Measurements from ENCODE around the gene HTR1E.
"Not testable (repeated sequence)": the region's sequence is repeated elsewhere in the genome, so short reads cannot be mapped to it uniquely, and the experiment has no call there.

The HTR1E gene, protein sequence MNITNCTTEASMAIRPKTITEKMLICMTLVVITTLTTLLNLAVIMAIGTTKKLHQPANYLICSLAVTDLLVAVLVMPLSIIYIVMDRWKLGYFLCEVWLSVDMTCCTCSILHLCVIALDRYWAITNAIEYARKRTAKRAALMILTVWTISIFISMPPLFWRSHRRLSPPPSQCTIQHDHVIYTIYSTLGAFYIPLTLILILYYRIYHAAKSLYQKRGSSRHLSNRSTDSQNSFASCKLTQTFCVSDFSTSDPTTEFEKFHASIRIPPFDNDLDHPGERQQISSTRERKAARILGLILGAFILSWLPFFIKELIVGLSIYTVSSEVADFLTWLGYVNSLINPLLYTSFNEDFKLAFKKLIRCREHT

DNA sequence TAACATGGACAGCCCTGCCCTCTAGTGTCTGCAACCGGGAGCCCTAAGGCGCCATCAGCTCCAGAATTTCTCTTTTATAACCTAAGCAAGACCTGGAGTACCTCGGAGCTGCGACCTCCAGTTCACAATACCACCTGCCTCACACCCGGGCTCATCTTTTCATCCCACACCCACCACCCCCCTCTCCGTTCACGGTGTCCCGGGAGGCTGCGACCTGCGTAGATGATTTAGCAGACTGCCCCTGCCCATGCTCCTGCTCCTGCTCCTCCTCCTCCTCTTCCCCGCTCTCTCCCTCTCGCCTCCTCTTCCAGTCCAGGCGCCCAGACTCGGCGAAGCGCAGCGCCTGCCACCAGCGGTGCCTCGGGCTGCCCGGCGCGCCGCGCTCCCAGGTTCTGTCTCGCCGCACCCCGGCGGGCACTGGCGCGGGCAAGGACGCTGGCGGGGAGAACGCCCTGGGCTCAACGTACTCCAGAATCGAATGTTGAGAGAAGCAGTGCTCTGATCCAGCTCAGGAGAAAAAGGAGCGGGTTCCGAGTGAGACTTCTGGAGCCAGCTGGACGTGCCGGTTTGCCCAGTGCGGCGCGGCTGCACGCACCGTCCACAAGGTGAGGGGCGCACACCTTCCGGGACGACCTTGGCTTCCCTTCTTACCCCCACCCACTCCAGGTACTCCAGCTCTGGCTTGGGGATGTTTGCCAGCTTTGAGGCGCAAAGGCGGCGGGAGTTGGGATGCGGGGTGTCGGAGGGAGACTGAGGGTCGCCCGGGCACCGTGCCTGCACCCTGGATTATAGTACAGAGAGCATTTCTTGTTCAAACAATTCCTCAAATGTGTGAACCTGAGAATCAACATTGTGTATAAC, at the start of gene HTR1E:
Gene HTR1E, plus strand, starts transcription at position 310 of the 861 bp plus-strand sequence. CDS start 77,807 bp downstream, outside the sequence.
- DNase-seq (ENCODE audit: low spot score), result peak; percentile 79

DNA sequence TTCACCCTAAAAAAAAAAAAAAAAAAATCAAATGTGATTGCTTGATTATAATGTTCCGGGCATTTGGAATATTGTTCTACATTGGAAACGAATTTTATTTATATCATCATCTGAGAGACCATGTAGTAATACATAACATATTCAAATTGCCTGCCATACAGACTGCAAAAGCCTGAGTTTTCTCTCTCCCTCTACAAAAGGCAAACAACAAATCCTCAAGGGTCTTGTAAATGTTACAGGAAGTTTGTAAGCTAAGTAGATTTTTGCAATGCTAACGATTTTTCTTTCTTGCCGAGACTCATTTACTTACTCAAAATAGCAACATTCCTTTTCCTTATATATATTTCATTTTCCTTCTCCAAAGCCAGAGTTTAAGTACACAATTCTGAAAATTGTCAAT, 49.0 kb upstream of the HTR1E start:
- no peak for DNase-seq (ENCODE audit: low spot score)

DNA sequence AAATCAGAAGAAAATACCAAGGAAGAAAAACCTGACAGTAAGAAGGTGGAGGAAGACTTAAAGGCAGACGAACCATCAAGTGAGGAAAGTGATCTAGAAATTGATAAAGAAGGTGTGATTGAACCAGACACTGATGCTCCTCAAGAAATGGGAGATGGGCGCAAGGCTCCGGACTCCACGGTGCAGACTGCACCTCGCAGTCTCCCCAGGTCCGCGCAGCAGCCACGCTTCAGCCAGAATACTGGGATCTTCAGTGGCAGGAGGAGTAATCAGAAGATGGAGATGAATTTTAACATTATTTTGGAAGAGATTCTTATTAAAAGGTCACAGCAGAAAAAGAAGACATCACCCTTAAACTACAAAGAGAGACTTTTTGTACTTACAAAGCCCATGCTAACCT, 40.1 kb upstream of the HTR1E start:
- DNase-seq (ENCODE audit: low spot score), result not testable (repeated sequence)

DNA sequence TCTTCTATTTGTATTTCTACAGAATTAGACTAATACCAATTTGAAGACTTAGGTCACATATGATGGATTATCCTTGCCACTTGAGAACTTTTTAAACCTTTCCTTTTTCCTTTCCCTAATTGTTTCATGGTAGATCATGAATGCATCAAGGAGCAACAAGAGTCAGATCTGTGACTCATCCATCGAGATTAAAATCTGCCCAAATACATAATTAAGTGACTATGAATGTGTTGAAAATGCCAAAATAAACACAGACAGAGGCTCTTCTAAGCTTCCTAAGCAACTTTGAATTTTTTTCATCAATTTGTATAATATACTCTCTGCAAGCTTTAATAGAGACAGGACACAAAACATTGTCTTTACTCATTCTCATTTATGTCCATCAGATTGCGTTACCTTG, 23.5 kb upstream of the HTR1E start:
- DNase-seq (ENCODE audit: low spot score), result no peak

DNA sequence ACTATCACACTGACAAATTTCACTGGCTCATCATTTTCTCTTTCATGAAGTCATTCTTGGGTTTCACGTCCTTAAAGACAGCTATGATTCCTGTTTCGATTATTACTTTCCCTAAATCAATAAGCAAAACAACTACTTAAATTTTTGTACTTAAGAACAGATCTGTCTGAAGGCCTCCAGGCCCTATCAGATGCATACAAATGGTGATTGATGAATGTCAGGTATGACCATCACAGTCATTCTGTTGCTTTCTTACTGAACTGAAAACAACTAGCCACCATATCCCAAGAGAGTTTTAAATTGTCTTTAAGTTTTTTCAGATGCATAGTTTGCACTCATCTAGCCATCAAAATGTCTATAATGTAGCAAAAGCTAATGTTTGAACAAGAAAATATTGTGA, 20.9 kb upstream of the HTR1E start:
- no peak for DNase-seq (ENCODE audit: low spot score)

DNA sequence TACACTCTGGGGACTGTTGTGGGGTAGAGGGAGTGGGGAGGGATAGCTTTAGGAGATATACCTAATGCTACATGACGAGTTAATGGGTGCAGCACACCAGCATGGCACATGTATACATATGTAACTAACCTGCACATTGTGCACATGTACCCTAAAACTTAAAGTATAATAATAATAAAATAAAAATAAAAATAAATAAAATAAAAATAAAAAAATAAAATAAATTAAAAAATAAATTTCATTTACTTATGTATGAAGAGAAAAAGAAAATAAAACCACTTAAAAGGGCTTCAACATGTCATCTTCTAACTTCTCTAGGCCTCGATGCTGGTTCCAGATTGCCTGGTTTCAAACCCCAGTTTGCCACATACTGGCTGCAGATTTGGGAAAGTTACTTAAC, 10.2 kb upstream of the HTR1E start:
- DNase-seq (ENCODE audit: low spot score), result not testable (repeated sequence)

DNA sequence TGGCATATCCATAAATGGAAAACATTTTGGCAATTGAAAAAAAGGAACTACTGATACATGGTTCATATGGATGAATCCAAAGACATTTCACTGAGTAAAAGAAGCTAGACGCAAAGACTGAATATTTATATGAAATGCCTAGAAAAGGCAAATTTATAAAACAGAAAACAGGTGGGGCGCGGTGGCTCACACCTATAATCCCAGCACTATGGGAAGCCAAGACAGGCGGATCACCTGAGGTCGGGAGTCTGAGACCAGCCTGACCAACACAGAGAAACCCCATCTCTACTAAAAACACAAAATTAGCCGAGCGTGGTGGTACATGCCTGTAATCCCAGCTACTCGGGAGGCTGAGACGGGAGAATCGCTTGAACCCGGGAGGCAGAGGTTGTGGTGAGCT, 9.5 kb upstream of the HTR1E start:
- DNase-seq (ENCODE audit: low spot score), result not testable (repeated sequence)

DNA sequence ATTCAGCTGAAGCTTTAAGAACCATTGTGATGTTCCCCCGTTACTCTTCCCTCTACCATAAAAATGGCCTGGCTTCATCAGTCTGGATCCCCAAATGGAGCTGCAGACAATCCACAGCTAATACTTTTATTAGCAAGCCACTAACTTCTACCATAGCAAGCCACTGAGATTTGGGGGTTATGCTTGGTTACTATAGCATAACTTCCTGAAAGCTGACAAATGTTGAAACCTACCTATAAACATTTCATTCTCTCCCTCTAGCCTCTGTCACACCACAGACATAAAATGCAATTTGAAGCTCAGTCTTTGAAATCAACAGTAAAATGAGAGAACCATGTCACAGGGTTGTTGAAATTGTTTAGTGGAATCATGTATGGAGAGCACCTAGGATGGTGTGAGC, 3.0 kb upstream of the HTR1E start:
- no peak for DNase-seq (ENCODE audit: low spot score)

DNA sequence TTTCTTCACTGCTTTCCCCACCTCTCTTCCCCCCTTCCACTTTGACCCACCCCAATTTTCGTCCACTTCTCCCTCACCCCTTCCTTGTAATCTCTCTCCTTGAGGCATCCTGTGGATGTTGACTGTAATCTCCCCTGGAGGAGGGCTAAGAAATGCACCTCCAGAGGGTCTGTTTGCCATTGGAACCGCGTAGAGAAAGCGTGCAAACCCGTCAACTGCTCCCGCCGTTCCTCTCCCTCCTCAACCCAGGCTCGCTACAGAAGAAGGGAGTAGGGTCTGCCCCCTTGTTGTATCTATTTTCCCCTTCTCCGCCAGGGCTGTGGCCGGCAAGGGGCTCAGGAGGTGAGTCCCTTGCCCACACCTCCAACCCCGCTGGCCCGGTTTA, 502 bp upstream of the HTR1E start:
- DNase-seq (ENCODE audit: low spot score), result no peak

DNA sequence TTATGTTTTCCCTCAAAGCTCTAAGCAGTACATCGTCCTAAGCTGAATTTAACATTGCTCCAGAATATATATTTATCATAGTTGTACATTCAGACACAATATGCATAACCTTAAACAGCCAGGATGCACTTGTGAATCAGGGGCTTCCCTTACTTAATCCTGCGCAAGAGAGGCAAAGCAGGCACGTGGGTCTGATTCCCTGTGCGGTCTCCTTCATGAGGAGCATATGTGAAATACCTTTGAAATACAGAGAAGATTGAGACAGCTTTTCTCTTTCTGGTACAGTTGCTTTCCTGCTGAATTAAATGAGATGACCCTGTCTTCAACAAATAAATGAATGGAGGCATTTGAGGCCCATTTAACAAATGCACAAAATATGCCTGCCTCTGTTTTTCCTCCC, 1.5 kb downstream of the HTR1E start:
- no peak for DNase-seq (ENCODE audit: low spot score)

DNA sequence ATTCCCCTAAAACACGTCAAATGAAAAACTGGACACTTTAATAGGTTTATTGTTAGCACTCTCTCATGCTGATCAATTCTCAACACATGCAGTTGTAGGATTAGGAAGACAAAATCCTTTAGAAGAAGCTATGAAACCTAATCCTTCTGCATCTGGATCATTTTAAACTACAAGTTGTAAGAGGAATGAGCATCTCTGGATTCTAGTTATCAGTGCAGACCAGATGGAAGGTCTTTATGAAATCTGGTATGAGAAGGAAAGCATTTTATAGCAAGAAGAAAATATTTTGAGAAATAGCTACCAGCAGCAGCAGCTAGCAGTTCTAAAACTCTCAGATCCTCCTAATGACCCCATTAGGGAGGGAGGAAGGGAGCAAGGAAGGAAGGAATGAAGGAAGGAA, 4.1 kb downstream of the HTR1E start:
- DNase-seq (ENCODE audit: low spot score), result no peak

DNA sequence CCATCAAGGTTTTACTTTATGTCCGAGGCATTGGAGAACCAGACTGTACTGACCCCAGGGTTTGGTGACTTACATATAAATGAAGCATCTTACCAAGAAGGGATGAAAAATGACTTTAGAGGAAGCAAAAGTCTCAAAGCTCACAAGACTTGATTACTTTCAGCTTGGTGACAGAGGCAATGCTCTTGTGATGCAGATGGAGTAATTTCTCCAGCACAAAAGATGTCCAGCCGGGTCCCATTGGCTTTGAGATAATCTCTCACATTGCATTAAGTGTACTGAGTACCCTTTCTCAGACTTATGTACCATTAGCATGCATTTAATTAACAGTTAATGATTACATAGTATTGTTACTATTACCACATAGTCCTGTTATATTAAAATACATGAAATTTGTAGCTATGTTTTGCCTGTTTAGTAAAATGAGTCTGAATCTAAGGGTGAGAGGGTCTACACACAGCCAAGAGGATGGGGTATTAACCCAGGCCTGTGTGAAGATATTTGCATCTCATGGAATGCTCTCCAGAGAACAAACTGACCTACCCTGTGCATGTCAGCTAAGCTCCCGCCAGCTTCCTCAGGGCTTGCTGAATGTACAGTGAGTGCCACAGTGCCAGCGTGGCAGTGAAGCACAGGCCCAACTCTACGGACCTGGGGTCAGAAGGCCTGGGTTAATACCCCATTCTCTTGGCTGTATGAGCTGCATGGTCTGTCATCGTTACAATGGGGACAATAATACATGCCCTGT, 5.6 kb downstream of the HTR1E start:
- no peak for DNase-seq (ENCODE audit: low spot score)

DNA sequence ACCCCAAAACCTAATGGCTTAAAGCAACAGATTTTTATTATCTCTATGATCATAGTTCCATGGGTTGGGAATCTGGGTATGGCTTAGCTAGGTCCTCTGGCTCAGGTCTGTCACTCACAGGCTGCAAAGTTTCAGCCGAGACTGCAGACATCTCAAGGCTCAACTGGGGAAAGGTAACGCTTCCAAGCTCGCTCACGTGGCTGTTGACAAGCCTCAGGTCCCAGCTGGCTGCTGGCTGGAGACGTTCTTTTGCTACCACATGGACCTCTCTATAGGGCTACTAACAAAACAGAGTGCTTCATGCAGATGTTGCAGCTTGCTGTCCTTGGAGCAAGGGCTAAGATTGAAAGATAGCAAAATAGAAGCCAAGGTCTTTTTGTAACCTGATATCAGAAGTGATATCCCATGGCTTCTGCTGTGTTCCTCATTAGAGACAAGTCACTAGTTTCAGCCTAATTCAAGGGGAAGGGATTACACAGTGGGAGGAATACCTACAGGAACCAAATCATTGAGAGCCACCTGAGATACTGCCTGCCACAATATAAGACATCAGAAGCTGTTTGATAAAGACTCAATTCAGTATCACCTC, 6.6 kb downstream of the HTR1E start:
- no peak for DNase-seq (ENCODE audit: low spot score)

DNA sequence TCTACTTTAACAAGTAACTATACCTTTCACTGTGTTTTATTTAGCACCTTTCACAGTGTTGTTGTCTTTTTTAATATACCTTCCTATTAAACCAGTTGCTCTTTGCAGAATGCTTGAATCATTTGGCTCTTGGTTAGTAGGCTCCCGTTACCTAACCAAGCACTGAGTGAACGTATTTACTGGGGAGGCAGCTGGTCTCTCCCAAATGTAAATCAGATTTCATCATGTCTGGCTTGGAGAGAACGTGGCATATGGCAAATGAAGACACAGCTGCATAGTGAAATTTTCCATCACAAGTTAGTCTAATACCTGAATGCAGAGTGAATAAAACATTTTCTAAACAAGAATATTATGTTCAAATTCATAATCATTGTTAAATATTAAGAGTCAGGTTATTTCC, 12.4 kb downstream of the HTR1E start:
- no peak for DNase-seq (ENCODE audit: low spot score)

DNA sequence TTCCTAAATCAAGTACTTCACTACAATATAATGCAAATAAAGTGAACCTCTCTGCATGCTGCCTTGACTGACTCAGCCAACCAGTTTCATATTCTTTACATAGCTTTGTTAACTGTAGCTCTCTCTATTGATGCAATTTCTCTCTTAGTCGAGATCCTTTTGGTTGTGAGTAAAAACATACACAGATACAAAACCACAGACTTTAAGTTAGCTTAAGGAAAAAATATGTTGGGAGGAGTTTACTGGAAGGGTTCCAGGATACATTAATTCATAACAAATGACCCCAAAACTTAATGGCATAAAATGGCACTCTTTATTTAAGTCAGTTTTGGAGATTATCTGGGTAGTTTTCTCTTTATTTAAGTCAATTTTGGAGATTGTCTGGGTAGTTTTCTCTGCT, 15.7 kb downstream of the HTR1E start:
- no peak for DNase-seq (ENCODE audit: low spot score)

DNA sequence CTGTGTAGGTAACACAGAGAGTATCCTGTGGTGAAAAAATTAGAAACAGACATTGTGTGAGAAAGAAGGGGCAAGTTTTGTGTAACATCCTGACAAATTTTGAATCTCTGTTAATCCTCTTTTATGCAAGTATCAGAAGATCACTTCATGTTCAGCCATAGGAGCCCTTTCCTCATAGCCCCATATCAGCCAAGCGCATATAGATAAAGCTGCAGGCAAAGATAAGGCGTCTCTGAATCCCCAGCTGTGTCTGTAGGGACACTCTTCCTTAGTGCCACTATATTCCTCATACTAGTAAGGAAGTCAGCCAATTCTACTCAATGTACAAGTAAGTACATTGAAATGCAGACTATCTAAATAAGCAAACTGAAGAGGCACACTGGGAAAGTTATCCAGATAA, 22.3 kb downstream of the HTR1E start:
- no peak for DNase-seq (ENCODE audit: low spot score)

DNA sequence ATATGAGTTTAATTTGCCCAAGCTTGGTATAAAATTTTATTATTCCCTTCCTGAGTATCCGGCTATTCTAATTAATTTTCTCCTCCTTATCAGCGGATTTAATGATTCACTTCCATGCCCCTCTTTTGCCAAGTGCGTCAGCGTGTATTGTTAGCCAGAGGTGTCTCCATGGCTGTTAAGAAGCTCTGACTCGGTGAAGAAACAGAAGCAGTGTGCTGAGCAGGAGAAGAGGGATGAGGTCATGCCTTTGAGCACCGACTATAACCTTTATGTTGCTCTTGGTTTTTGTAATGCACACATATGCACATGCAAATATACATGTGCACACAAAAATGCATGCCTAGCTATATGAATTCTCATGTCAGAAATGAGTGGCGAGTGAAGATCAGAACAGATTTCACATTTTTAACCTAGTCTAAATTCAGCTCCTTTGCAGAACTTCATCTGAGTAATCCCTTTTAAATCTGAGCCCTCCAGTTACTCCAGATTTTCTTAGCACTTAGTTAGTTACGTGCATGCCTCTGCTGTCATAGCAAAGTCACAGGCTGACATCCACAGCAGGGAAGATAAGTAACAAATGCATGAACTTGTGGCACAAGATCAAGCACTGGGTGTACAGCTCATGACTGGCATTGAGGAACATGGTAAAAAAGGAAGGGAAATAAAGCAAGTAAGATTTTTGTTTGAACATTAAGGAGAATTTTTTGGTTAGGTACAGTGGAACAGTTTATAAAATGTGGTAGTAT, 24.3 kb downstream of the HTR1E start:
- DNase-seq (ENCODE audit: low spot score), result no peak

DNA sequence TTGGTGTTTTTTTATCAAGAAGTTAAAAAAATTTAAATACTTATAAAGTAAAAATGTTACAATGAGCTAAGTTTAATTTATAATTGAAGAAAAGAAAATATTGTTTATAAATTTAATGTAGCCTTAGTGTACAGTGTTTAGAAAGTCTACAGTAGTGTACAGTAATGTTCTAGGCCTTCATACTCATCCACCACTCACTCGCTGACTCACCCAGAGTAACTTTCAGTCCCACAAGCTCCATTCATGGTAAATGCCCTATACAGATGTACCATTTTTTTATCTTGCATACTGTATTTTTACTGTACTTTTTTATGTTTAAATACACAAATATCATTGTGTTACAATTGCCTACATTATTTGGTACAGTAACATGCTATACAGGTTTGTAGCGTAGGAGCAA, 26.0 kb downstream of the HTR1E start:
- no peak for DNase-seq (ENCODE audit: low spot score)

DNA sequence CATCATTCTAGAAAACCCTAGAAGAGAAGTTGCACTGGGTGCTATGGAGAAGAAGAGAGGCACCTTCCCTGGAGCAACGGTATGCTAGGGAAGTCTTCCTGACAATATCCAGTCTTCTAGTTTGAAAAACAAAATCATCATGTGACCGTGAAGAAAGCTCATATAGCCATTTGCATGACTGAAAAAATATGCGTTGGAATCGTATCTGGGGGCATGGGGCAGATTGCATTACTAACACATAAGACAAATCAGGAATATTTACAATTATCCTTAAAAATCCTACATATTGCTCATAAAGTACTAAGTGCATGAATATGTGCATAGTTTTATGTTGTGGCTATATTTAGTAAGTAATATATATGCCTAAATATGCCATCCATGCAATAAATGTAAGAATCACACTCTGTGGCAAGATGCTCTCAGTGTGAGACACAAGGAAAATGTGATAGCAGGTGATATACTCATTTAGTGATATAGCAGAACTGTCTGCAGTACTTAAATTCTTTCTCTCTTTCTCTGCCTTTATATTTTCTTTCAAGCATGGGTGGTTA, 26.8 kb downstream of the HTR1E start:
- no peak for DNase-seq (ENCODE audit: low spot score)

DNA sequence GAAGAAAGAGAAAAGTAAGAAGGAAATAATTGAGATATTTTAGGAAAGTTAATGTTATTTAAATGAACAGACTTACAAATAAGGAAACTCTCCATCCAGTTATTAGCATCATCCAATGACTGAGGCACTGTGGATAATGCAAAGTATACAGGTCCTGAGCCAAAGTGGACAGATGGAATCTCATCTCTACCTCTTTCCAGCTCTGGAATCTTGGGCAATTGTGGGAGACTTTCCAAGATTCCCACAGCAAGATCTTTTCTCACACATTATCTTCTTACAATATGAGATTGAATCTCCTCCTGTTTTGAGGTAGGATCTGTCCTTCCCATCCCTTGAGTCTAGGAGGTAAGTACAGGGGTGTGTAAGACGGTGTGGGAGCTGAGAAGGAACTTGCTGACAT, 28.9 kb downstream of the HTR1E start:
- no peak for DNase-seq (ENCODE audit: low spot score)

DNA sequence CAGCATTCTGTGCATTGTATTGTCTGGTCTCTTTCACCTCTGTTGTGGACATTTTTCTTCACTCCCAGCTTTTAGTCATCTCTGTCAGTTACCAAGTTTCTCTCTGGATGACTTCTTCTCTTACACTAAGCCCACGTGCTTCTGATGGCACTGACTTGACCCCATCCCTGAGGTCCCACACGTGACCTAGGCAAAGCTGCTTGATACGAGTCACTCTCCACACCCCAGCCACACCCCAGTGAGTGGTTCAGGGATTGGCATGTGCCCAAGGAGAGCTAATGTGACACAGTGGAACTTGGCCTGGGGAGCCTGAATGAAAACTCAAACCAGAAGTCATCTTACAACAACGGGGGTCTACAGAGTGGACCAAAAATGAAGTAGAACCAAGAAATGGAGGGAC, 32.2 kb downstream of the HTR1E start:
- no peak for DNase-seq (ENCODE audit: low spot score)

All from iPS-NIHi11 (cell line).